ENCODE measurements around the gene CAMTA1.

DNA sequence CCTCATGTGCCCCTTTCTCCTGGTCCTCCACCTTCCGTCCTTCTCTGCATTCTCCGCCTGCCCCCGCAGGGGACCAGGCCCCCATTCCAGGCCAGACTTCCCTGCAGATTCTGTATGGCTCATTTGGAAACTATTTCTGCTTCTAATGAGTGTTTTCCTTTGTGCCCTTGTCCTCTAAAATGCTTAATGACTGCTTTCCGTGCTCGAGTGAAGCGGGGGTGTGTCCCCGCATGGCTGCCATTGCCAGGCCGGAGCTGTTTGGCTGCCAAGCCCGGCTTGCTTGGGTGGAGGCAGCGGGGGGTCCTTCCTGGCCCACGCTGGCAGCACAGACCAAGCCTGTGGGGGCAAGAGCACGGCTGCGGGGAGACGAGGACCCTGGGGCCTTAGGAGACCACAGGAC is 686.6 kb downstream of the CAMTA1 start:
- TF ChIP-seq, protein P1, sequence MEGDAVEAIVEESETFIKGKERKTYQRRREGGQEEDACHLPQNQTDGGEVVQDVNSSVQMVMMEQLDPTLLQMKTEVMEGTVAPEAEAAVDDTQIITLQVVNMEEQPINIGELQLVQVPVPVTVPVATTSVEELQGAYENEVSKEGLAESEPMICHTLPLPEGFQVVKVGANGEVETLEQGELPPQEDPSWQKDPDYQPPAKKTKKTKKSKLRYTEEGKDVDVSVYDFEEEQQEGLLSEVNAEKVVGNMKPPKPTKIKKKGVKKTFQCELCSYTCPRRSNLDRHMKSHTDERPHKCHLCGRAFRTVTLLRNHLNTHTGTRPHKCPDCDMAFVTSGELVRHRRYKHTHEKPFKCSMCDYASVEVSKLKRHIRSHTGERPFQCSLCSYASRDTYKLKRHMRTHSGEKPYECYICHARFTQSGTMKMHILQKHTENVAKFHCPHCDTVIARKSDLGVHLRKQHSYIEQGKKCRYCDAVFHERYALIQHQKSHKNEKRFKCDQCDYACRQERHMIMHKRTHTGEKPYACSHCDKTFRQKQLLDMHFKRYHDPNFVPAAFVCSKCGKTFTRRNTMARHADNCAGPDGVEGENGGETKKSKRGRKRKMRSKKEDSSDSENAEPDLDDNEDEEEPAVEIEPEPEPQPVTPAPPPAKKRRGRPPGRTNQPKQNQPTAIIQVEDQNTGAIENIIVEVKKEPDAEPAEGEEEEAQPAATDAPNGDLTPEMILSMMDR (IDR thresholded peaks at IDR 0.05; ENCODE audit: poor library complexity): no peak
- no peak for TF ChIP-seq EZH2 (IDR thresholded peaks at IDR 0.05; ENCODE audit: borderline replicate concordance)

Data from hepatocyte (in vitro differentiated cells).